ENCODE results near the gene CLCN5. TPM values are rescaled to one million over a fixed set of nuclear protein-coding genes. Genes with fewer than 3 reads are reported as not detected.

Gene CLCN5
- total RNA-seq: 10 to 100 TPM in 1 of 2 donors, 1 to 10 TPM in 1; 2.0 to 13.6 TPM

GRCh38 chrX:49922291-49923241 lies at the start of gene CLCN5:
Gene CLCN5, plus strand, starts transcription at chrX:49922596. Its CDS starts 2,703 bp downstream, at chrX:49925299.
- Histone ChIP-seq H3K9me3 (no peaks in the 10 kb centered on the region), H3K4me3 (peak within 1 kb of the TSS; percentile 52), H3K27ac (peak within 1 kb of the TSS; percentile 82 to 83), H3K27me3 (replicated peaks; ENCODE audit: insufficient read depth) (no peaks in the 10 kb centered on the region), H3K36me3 (no peaks in the 10 kb centered on the region), H3K4me1 (replicated peaks) (no peaks in the 10 kb centered on the region)
- intact Hi-C loops (cut with DNase I): loop anchor here (10.0 kb wide), 1 partner anchor 158 kb away; no protein-coding TSS in a partner anchor
- TF ChIP-seq POLR2AphosphoS5 (IDR thresholded peaks at IDR 0.05) (peak; percentile 88), POLR2A (IDR thresholded peaks at IDR 0.05) (peak; percentile 65)
- TF ChIP-seq, protein P1, sequence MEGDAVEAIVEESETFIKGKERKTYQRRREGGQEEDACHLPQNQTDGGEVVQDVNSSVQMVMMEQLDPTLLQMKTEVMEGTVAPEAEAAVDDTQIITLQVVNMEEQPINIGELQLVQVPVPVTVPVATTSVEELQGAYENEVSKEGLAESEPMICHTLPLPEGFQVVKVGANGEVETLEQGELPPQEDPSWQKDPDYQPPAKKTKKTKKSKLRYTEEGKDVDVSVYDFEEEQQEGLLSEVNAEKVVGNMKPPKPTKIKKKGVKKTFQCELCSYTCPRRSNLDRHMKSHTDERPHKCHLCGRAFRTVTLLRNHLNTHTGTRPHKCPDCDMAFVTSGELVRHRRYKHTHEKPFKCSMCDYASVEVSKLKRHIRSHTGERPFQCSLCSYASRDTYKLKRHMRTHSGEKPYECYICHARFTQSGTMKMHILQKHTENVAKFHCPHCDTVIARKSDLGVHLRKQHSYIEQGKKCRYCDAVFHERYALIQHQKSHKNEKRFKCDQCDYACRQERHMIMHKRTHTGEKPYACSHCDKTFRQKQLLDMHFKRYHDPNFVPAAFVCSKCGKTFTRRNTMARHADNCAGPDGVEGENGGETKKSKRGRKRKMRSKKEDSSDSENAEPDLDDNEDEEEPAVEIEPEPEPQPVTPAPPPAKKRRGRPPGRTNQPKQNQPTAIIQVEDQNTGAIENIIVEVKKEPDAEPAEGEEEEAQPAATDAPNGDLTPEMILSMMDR (IDR thresholded peaks at IDR 0.05): no peak
- peak; percentile 93 for DNase-seq (ENCODE audit: low spot score)
- WGBS: 0% methylated on average over 36 of the region's 83 CpGs

GRCh38 chrX:49876750-49877149 lies 45.6 kb upstream of the CLCN5 start:
- Histone ChIP-seq H3K9me3 (no peaks in the 10 kb centered on the region), H3K27ac (no peak overlapping the region), H3K36me3 (no peaks in the 10 kb centered on the region), H3K4me3 (no peak overlapping the region), H3K4me1 (replicated peaks) (no peaks in the 10 kb centered on the region), H3K27me3 (replicated peaks; ENCODE audit: insufficient read depth) (no peaks in the 10 kb centered on the region)
- intact Hi-C loops (cut with DNase I): no loop called here
- no peak for TF ChIP-seq POLR2A (IDR thresholded peaks at IDR 0.05)
- TF ChIP-seq, protein P1 (IDR thresholded peaks at IDR 0.05): peak; percentile 22 to 50 (median 44)
- 2% methylated on average over 3 of the region's 3 CpGs for WGBS
- DNase-seq (ENCODE audit: low spot score): peak; percentile 16

DNA sequence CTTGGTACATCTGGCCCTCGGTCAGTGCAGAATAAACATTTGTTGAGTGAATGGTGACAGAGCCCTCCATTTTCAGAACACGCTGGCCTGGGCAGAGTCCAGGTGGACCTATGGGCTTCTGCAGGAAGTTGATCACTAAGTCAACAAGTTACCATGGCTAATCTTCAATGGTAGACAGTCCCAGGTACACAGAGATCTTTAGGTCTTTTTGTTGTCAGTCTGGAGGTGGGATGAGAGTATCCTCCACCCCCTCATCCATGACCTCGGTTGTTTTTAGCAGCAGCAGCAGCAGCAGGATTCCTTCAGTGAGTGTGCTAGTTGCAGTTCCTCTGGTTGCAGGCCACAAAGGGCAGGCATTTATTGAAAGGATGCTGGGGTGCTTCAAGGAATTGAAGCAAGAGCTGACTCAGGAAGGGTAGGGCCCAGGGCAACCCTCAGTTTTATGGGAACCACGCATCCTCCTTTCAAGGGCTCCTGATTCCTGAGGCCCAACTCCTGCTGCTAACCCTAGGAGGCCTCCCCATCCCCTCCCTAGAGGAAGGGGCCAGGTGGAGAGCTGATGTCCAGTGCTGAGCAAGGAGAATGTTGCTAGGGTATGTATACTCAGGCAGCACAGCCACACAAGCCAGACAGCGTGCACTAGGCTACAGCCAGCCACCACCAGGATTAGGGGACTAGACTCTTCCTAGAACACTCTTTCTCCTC lies 44.8 kb upstream of the CLCN5 start:
- Histone ChIP-seq H3K4me3 (no peak overlapping the region), H3K9me3 (no peaks in the 10 kb centered on the region), H3K27me3 (replicated peaks; ENCODE audit: insufficient read depth) (no peaks in the 10 kb centered on the region), H3K36me3 (no peaks in the 10 kb centered on the region), H3K27ac (peak overlapping the region; percentile 79 to 82), H3K4me1 (replicated peaks) (no peaks in the 10 kb centered on the region)
- DNase-seq (ENCODE audit: low spot score): no peak
- 43% methylated on average over 5 of the region's 5 CpGs for WGBS
- intact Hi-C loops (cut with DNase I): no loop called here
- TF ChIP-seq, protein P1 (IDR thresholded peaks at IDR 0.05): no peak
- TF ChIP-seq POLR2A (IDR thresholded peaks at IDR 0.05) (no peak), POLR2AphosphoS5 (IDR thresholded peaks at IDR 0.05) (no peak)

DNA sequence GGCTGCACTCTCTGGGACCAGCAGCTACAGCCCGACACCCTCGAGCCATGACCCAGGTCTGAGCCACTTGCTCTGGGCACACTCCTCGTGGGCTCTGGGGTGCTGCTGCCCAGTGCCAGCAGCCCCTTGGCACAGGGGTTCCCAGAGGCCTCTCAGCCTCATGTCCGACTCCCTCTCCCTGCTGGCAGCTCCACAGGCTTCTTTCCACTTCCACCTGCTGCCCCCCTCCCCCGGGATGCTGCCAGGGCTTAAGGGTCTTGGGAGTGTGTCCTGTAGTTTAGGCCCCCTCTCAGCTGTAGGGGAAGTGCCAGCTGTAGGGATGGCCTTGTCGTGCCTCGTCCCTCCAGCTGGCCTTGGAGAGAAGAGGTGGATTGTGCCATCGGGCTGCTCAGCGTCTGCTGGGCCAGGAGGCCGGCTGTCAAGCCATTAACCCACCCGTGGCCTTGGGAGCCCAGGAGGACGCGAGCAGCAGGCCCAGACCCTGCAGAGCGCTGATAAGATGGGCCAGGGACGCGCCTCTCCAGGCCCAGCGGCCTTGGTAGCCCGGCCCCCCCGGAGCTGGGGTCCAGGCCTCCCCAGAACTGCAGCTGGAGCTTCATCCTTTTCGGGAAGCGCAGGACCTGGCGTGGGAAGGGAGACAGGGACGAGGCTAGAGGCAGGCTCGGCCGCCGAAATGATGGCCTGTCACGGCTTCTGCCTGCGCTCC lies 44.1 kb upstream of the CLCN5 start:
- Histone ChIP-seq H3K27ac (peak overlapping the region; percentile 79 to 82), H3K27me3 (replicated peaks; ENCODE audit: insufficient read depth) (no peaks in the 10 kb centered on the region), H3K36me3 (no peaks in the 10 kb centered on the region), H3K4me3 (peak overlapping the region; percentile 44 to 53), H3K4me1 (replicated peaks) (no peaks in the 10 kb centered on the region), H3K9me3 (no peaks in the 10 kb centered on the region)
- intact Hi-C loops (cut with DNase I): no loop called here
- WGBS: 22% methylated on average over 11 of the region's 28 CpGs
- TF ChIP-seq POLR2A (IDR thresholded peaks at IDR 0.05) (no peak), POLR2AphosphoS5 (IDR thresholded peaks at IDR 0.05) (no peak)
- TF ChIP-seq, protein P1 (IDR thresholded peaks at IDR 0.05): no peak
- no peak for DNase-seq (ENCODE audit: low spot score)

Data from prostate gland (tissue), 2 donors.